ENCODE data around the gene CLCN1. TPM values are rescaled to one million over a fixed set of nuclear protein-coding genes. Genes with fewer than 3 reads are reported as not detected.

The CLCN1 gene
- total and polyA plus RNA-seq, 2 of the 8 experiments (the other 6 are each of a cell fraction or from before 2014, with no cell fraction given) = 0.36 to 0.41 TPM

- TF ChIP-seq SP2 (IDR thresholded peaks at IDR 0.05; ENCODE audit: low read length) = no peak
- TF ChIP-seq SIN3A (conservative IDR thresholded peaks at IDR 0.05 in 1 of 2, IDR thresholded peaks at IDR 0.05 in 1 of 2; ENCODE audit: low read depth in 1 of 2, low read length in 2 of 2) = no peak
- no peak for TF ChIP-seq JUND (IDR thresholded peaks at IDR 0.05; ENCODE audit: low read length)
- no peak for TF ChIP-seq BCL11A (IDR thresholded peaks at IDR 0.05; ENCODE audit: low read depth in 2 of 2, low read length in 2 of 2)
- no peak for TF ChIP-seq RNF2 (IDR thresholded peaks at IDR 0.05; ENCODE audit: borderline replicate concordance, low read depth, low read length, missing control alignments, poor library complexity, severe bottlenecking)
- no peak for TF ChIP-seq EP300 (IDR thresholded peaks at IDR 0.05; ENCODE audit: borderline replicate concordance in 1 of 2, low read depth in 2 of 2, low read length in 2 of 2)
- no peak for TF ChIP-seq CTBP2 (IDR thresholded peaks at IDR 0.05; ENCODE audit: borderline replicate concordance, insufficient read depth, insufficient read length, low read length)
- TF ChIP-seq HDAC2 (IDR thresholded peaks at IDR 0.05; ENCODE audit: borderline replicate concordance in 1 of 2, low read depth in 2 of 2, low read length in 2 of 2) = no peak
- TF ChIP-seq SP1 (IDR thresholded peaks at IDR 0.05; ENCODE audit: low read depth, low read length) = no peak
Measured at GRCh38 chr7:143375298-143376034, 59.6 kb downstream of the CLCN1 start (continued).
